Measurements from ENCODE around the gene BNIP5.

DNA sequence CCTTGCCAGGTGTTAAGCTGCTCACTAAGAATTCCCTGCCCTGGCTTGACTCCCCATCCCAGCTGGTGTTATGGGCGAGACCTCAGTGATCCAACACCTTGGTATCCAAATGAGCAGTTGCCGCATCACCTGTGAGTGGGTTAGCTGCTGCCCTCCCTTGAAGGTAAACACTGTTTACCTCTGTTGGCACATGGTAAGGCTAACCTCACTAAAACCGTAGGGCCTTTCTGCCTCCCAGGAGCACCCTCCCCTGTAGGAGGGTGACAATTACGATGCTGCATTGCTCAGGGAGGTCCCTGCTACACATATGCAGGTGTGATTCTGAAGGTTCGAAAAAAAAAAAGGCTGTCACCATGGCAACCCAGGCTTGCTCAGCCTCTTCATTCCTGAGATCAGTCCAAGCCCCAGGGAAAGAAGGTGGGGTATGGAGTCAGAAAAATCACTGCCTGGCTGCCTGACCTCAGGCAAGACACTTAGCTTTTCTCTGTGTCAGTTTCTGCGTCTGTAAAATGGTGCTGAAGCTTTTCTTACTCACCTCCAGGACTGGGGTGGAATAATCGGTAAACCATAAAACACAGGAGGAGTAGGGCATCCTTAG, 47.3 kb downstream of the BNIP5 start:
- TF ChIP-seq, protein P1, sequence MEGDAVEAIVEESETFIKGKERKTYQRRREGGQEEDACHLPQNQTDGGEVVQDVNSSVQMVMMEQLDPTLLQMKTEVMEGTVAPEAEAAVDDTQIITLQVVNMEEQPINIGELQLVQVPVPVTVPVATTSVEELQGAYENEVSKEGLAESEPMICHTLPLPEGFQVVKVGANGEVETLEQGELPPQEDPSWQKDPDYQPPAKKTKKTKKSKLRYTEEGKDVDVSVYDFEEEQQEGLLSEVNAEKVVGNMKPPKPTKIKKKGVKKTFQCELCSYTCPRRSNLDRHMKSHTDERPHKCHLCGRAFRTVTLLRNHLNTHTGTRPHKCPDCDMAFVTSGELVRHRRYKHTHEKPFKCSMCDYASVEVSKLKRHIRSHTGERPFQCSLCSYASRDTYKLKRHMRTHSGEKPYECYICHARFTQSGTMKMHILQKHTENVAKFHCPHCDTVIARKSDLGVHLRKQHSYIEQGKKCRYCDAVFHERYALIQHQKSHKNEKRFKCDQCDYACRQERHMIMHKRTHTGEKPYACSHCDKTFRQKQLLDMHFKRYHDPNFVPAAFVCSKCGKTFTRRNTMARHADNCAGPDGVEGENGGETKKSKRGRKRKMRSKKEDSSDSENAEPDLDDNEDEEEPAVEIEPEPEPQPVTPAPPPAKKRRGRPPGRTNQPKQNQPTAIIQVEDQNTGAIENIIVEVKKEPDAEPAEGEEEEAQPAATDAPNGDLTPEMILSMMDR (IDR thresholded peaks at IDR 0.05): no peak
- no peak for TF ChIP-seq EZH2 (IDR thresholded peaks at IDR 0.05)
- TF ChIP-seq EZH2phosphoT487 (IDR thresholded peaks at IDR 0.05): no peak
